GM18870 (cell line): ENCODE results near the gene PCNX3.
"Not testable (repeated sequence)": the region's sequence is repeated elsewhere in the genome, so short reads cannot be mapped to it uniquely, and the experiment has no call there.

Source experiments
- ATAC-seq: cut with Tn5 transposase; IDR thresholded peaks from one replicate; pipeline ENCODE4 v1.9.1; 2021; ENCODE audit warnings: moderate library complexity; ENCODE audit not compliant: unreplicated experiment

The PCNX3 gene

DNA sequence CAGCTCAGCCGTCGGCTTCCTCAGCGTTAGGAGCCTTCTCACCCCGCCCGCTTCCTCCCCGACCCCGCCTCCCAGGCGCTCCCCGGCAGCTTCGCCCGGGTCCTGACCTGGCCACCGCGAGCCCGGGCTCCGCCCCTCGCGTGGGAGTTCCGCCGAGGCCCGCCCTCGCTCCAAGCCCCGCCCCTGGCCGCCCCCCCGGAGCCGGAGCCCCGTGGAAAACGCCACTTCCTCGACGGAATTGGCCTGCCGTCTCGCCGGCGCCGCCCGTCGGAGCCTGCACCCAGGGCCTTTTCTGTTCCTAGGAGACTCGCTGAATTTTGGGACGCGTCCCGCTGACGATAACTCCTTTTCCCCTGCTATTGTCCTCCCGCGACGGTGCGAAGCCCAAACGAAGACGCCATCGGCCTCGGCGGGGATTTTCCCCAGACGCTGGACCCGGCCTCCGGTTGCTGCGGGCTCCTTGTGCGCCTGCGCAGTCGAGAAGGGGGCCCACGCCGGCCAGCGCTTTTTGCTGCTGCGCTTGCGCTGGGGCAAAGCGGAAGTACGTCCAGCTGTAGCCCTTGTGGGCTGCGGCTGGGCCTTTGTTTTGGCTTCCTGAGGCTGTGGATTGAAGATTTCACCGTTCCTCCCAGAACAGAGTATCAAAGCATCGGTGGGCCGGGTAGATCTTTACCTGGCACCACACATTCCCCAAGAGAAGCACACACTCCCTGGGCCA lies 37.1 kb downstream of the PCNX3 start:
- ATAC-seq: peak; percentile 58

DNA sequence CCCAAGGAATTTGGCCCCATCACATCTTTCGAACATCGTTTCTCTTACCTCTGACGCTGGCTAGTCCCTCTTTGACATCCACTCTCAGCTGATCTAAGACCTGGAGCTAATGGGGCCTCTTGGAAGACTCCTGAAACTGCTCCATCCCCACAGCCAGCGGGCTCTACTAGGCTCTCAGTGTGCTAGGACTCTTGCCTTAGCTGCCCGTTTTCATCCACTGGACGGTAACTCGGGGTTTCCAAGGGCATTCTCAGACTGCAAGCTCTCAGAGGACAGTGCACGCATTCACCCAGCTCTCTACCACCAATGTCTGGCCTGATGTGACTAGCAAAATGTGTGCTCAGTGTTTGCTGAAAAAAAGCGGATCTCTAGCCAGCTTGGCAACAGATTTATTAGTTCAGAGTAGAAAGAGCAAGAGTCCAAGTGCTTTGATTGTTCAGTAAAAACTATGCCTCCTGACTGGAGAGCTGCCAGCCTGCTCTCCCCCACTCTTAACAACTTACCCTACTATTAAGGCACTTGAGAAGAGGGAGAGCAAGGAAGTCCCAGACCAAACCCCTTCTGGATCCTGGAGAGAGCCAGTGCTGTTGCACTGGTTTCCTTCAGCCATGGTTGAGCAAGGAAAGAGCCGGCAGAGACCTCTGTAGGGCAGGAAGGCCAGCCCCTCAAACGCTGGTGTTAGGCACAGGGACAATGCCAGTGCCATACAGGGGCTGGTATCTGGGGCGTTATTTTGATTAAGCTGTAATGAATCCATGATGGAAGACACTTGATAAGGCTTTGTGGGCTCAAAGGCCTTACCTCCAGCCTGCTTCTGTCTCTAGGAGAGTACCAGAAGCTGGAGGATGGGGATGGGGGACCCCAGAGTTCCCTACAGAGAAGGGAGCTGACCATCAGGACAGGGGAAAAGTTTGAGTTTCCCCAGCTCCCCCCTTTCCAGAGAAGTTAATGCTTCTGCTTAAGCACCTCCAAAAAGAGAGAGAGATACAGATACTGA lies 38.0 kb downstream of the PCNX3 start:
- no peak for ATAC-seq

DNA sequence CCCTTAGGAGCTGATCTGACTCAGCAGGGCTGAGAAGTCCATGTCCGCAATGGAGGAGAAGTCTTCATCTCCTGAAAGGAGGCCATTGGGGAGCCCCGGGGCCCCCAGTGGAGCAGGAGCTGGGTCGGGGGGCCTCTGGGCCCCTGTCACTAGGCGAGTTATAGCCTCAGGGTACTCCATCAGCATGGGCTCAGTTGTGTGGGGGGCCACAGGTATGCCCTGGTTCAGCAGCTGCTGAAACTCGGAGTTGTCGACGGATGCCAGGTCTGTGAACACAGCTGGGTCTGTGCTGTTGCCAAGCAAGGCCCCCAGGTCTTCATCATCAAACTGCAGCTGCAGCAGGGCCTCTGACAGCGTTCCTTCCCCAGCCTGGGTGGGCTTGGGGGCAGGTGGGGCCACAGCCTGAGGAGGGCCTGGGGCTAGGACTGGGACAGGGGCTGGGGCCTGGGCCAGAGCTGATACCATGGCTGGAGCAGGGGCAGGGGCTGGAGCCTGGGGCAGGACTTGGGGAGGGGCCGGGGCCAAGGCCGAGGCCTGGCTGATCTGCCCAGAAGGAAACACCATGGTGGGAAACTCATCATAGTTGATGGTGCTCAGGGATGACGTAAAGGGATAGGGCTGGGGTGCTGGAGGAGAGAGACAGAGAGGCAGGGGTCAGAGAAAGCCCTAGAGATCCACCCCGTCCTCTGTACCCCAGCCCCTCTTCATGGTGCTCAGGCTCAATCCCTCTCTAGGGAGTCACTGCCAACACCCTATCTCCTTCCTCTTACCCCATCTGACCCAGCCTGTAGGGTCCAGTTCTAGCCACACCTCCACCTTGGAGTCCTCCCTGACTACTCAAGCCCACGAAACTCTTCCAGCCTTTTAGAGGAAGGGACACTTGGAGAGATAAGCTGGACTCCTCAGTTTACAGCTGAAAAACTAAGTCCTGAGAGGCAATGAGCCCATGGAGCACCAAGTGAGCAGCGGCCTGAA lies 39.1 kb downstream of the PCNX3 start:
- ATAC-seq: no peak

DNA sequence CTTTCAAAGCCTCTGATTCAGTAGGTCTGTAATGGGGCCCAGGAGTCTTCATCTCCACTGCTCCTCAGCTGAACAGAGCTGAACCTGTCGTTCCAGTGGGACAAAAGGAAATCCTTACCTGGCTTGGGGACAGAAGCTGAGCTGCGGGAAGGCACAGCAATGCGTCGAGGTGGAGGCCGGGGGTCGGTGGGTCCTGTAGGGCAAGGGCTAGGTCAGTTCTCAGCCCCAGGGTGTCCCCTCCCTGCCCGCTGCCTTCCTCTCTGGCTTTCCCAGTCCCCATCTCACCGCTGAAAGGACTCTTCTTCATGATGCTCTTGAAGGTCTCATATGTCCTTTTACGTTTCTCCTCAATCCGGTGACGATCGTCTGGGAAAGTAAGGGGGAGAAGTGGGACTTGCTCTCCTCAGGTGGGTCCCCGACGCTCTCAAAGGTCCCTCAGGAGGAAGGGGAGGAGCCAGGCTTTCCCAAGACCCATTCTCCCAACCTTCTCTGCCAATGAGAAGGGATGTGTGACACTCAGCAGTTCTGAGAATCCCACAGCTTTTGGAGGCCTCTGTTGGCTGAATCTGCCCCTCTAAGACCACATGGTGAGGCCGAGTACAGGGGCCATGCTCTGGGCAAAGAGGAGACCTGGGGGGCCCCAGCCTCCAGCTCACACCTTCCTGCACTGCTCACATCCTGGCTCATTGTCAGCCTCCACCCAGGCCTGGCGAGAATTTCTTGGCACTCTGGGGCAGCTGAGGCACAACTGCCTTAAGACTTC lies 40.2 kb downstream of the PCNX3 start:
- ATAC-seq: no peak

DNA sequence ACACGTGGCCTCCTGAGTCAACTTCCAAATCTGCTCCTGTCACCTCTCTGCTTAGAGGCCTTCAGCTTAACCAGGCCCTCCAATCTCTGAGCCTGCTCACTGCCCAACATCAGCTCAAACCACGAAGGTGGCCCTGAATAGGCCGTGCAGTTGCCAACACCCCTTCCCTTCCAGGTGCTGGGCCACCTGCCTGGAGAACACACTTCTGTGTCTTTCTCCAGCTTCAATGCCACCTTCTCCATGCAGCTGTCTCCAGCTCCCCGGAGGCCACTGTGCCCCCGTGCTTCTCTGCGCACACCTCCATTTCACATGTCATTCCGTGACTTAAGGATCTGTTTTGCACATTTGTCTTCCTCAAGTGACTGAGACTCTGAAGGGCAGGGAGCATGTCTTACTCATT lies 41.9 kb downstream of the PCNX3 start:
- ATAC-seq: no peak

DNA sequence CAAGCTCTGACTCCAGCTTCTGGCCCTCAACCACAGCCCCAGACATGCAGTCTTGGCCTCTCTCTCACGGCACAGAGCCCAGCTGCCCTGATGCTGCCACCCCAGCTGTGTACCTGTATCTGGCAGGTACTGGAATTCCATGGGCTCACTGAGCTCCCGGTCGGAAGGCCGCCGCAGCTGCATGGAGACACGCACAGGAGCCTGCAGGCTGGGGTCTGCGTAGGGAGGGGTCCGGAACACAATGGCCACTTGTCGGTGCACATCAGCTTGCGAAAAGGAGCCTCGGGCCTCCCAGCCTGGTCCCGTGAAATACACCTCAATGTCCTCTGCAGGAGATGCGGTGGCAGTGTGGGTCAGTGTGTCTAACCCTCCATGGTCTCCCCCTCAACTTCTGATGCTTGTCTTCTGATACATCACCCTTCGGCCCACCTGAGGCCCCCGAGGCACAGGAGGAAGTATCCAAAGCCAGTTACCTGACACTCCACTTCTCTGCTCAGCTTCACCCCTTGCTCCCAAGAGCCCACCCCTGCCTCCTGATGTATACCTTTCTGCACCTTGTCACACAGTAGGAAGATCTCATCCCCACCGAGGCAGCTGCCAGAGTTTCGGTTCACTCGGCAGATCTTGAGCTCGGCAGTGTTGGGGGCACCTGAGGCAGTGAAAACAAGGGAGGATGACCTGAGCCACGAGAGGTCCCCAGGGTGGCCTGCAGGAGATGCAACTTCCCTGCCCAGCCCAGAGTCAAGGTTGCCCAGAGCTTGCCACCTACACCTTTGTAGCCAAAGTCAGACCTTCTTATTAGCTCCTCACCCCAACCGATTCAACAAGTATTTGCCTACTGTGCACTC lies 42.8 kb downstream of the PCNX3 start:
- ATAC-seq: no peak

DNA sequence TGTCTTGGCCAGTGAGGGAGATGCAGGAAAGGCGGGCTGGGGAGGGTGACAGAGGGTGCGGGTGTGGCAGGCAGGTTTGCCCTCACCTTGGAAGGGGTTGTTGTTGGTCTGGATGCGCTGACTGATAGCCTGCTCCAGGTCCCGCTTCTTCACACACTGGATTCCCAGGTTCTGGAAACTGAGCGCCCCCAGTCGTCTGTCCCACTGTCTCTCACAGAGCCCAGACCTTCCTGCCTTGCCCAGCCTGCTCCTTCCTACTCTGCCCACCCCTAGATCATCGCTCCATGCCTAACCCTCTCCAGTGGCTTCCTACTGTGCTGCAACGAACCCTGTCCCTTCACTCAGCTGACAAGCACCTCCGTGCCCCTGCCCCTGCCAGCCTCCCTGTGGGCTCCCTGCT lies 44.5 kb downstream of the PCNX3 start:
- ATAC-seq: no peak

DNA sequence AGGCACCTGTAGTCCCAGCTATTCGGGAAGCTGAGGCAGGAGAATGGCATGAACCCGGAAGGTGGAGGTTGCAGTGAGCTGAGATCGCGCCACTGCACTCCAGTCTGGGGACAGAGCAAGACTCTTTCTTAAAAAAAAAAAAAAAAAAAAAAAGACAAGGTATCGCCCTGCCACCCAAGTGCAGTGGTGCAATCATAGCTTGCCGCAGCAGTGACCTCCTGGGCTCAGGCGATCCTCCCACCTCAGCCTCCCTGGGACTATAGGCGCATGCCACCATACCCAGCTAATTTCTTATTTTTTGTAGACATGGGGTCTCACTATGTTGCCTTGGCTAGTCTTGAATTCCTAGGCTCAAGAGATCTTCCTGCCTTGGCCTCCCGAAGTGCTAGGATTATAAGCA lies 45.3 kb downstream of the PCNX3 start:
- ATAC-seq: not testable (repeated sequence)

DNA sequence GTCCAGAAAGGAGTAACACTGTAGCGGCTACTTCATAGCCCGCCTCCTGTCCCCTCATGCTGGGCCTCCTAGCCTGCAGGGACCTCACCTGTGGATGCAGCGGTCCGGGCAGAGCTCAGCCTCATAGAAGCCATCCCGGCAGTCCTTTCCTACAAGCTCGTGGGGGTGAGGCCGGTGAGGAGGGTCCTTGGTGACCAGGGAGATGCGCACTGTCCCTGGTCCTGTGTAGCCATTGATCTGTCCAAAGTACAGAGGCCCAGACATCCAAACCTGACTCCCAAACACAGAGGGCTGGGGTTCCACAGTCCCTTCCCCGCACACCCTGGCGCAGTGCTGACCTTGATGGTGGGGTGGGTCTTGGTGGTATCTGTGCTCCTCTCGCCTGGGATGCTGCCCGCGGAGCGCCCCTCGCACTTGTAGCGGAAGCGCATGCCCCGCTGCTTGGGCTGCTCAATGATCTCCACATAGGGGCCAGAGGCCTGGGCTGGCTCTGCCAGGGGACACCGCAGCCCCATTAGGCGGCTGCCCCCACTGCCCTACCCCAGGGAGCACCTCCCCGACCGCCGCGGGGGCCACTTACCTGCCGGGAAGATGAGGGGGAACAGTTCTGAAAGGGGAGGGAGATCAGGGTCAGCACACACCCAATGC lies 46.1 kb downstream of the PCNX3 start:
- no peak for ATAC-seq

DNA sequence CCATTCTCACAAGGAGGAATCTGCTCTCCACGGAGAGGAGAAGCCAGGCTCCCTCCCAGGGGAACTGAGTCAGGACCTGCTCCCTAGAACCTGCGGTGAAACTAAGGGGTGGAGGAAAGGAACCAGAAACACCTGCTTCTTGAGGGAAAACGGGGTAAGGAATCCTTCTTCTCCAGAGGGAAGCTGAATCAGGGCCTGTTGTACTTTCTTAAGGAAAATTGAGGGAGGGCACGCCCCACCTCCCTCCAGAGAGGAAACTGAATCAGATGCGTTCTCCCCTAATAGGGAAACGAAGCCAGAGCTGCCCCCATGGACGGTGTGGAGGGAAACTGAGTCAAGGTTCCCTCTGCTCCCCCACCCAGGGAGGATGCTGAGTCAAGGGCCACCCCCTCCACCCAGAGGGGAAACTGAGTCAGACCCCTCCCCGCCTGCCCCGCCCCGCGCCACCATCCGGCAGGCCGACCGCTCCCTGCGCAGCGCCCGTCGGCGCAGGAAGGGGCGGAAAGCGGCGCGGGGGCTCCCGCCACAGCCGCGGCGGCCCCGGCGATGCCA lies 46.7 kb downstream of the PCNX3 start:
- ATAC-seq: no peak

DNA sequence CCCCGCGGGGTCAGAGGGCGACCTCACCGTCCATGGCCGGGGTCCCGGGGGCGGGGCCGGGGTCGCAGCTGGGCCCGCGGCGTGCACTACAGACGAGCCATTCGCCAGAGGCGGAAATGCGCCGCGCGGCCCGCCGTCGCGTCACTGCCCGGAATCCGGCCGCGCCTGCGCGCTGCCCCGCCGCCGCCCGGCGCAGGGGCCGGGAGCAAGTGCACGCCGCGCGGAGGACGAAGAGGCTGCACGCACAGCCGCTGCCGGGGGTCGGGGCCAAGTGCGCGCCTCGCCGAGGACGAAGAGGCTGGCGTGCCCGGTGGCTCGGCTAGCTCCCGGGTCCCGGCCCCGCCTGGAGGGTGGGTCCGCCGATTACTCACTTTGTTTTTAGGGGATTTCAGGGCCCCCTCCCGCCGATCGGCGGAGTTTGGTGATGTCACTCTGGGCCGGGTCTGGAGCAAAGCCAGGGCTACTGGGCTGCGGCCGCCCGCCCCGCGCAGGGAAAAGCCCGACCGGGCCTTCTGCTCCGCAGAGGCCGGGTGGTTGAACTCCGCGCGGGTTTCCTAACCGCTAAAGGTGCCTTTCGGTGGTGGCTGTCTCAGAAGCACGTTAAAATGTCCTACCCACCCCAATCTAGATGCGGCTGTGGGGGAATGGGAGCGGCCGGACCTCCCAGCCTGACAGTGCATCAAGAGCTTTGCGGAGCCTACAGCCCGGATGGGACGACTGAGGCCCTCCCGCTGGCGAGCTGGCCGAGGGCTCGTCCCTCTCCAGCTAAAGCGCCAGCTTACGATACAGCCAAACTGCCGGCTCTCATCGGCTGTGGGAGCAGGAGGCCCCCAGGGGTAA lies 47.4 kb downstream of the PCNX3 start, which contains the start of gene RELA:
Gene RELA (minus strand): TSS at position 118 of the 840 bp plus-strand sequence. CDS start 84 bp downstream, at position 34.
- ATAC-seq: peak; percentile 63

DNA sequence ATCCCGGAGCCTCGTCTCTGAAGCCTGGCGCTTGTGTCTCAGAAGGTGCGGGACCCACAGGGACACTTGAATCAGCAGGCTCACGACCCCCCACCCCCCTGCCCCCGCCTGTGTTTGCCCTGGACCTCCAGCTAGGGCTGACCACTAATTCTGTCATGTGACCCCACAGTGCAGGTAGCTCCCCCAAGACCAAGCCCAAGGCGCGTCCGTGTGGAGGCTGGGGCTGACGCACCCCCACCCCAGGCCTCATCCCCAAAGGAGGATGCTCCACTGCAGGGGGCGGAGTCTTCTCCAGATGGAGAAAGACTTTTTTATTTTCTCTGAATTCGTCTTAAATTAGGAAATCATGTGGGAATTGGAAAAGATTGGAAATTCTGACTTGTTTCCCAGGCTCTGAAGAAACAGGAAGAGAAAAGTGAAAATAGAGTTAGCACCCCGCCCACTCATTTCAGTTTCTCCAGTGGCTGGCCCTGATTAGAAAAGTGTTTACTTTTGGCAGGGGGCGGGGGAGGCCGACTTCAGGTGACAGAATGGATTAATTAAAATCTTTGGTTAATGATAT lies 48.1 kb downstream of the PCNX3 start:
- no peak for ATAC-seq

DNA sequence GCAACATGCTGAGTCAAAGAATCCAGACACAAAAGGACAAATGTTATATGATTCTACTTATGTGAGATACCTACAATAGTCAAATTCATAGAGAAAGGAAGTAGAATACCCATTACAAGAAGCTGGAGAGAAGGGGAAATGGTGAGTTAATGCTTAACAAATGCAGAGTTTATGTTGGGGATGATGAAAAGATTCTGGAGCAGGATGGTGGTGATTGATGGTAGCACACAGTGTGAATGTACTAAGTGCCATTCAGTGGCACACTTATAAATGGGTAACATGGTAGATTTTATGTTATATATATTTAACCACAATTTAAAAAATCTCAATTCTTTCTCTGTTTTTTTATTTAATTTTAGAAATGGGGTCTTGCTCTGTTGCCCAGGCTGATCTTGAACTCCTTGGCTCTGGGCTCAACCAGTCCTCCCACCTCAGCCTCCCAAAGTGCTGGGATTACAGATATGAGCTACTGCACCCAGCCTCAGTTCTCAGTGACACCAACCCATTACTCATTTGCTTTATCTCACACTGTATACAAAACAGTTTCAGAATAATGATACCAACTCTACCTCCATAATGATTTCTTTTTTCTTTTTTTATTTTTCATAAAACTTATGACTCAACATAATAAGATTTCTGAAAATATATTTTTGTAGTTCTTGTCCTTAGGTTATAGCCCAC lies 56.7 kb downstream of the PCNX3 start:
- ATAC-seq: no peak

DNA sequence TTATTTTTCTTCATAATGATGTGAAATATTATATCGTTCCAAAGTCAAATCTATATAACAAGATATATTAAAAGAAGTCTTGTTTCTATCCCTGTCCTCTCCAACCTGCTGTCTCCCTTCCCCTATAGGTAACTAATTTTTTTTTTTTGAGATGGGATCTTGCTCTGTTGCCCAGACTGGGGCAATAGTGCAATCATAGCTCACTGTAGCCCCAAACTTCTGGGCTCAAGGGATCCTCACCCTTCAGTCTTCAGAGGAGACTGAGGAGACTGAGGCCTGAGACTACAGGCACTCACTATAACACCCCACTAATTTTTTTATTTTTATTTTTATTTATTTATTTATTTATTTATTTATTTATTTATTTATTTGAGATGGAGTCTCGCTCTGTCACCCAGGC lies 57.4 kb downstream of the PCNX3 start:
- no peak for ATAC-seq

DNA sequence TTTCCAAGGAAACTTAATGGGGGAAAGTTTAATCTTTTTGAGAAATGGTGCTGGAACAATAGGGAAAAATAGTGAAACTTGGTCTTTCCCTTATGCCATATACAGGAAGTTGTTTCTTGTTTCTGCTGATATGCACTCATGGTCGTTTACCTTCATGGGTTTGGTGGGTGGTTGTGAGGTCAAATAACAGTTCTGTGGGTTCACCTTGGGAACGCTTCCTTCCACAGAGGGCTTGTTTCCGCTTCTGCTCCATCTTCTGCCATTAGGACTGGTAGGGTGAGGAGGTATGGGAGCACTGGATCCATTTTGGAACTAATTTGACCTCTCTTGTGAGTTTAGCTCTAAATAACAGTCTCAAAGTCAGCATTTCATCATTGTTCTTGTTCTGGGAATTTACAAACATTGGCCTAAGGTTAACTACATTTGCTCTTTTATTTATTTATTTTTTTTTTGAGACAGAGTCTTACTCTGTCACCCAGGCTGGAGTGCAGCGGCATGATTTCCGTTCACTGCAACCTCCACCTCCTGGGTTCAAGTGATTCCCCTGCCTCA lies 64.7 kb downstream of the PCNX3 start:
- no peak for ATAC-seq

DNA sequence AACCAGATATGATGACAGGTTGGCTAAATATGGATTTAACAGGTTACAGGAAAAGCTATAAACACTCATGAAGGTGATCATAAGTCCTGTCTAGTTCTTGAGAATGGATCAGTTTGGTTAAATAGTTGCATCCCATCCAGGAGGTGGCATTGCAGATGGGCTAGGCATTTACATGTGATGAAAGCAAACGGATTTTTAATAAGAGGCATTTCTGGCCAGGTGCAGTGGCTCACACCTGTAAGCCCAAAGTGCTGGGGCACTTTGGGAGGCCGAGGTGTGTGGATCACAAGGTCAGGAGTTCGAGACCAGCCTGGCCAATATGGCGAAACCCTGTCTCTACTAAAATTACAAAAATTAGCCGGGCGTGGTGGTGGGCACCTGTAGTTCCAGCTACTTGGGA lies 67.9 kb downstream of the PCNX3 start:
- not testable (repeated sequence) for ATAC-seq
